K562 (cell line): Measurements from ENCODE around the gene TCF23. TPM values are rescaled to one million over a fixed set of nuclear protein-coding genes. Genes with fewer than 3 reads are reported as not detected.
A peak's percentile ranks its signal among the peaks of the same experiment; 100 is the strongest.

Experiments
- EGR1 ChIP-seq: fragments of 450-650 bp; conservative IDR thresholded peaks from 2 replicates; pipeline ENCODE4 v1.6.1; 2017; ENCODE audit warnings: mild to moderate bottlenecking
- EP400 ChIP-seq: fragments of 450-650 bp; IDR thresholded peaks from 2 replicates; pipeline ENCODE4 v1.6.1; 2017; ENCODE audit warnings: antibody characterized with exemption, mild to moderate bottlenecking, moderate library complexity
- ETV5 ChIP-seq: sonication (generic); formaldehyde crosslinking; IDR thresholded peaks from 2 replicates; pipeline ENCODE4 v1.4.0; 2020; ENCODE audit warnings: low read depth, mild to moderate bottlenecking, missing genetic modification reagents
- MIER1 ChIP-seq: fragments of 450-650 bp; IDR thresholded peaks from 2 replicates; pipeline ENCODE4 v1.6.1; 2016; ENCODE audit warnings: antibody characterized with exemption, mild to moderate bottlenecking, low read depth
- NCOR1 ChIP-seq: fragments of 450-650 bp; IDR thresholded peaks from 2 replicates; pipeline ENCODE4 v1.6.1; 2016; ENCODE audit warnings: mild to moderate bottlenecking, moderate library complexity
- NR2C1 ChIP-seq, 2 experiments: fragments of 450-650 bp; IDR thresholded peaks; 2 replicates each; pipeline ENCODE4 v1.6.1; 2017; ENCODE audit warnings: mild to moderate bottlenecking in 2 of 2, antibody characterized with exemption in 1 of 2, inconsistent platforms in 1 of 2, missing compliant biosample characterization in 1 of 2, missing genetic modification characterization in 1 of 2
- NR2C2 ChIP-seq, 2 experiments: fragments of 200-800 bp in 1 of 2; sonication (Bioruptor generic) in 1 of 2; sonication (generic) in 1 of 2; formaldehyde crosslinking in 1 of 2; IDR thresholded peaks; 2 replicates each; pipeline versions ENCODE4 v1.6.1 to v1.8.0; 2016 to 2022; ENCODE audit warnings: mild to moderate bottlenecking in 1 of 2, missing compliant biosample characterization in 1 of 2, missing genetic modification characterization in 1 of 2, missing genetic modification reagents in 1 of 2
- NR4A1 ChIP-seq, 2 experiments: fragments of 250-450 bp in 1 of 2; fragments of 450-650 bp in 1 of 2; sonication (Bioruptor Pico) in 1 of 2; IDR thresholded peaks; 2 replicates each; pipeline versions ENCODE4 v1.4.0 to v1.6.1; 2016 to 2020; ENCODE audit warnings: mild to moderate bottlenecking in 2 of 2, missing compliant biosample characterization in 1 of 2, missing genetic modification characterization in 1 of 2, moderate library complexity in 1 of 2
- PHB ChIP-seq: fragments of 250-450 bp; sonication (Bioruptor Pico); IDR thresholded peaks from 2 replicates; pipeline ENCODE4 v1.5.0; 2021
- POLR2G ChIP-seq: fragments of 200-400 bp; formaldehyde crosslinking; IDR thresholded peaks from 2 replicates; pipeline ENCODE4 v1.6.1; 2017; ENCODE audit warnings: low read depth, mild to moderate bottlenecking, antibody characterized with exemption, low read length, moderate library complexity
- polyA plus RNA-seq, 8 experiments: library from polyadenylated mRNA; depleted of rRNA in 4 of 8; stranded (reverse) in 5 of 8; unstranded in 3 of 8; fragments of >200 nt; fragmentation: Nextera tagmentation in 2 of 8; fragmentation: Illumina TruSeq in 1 of 8; extraction: Ambion mirVana in 2 of 8; extraction: Trizol in 1 of 8; gene quantifications; 2 replicates each; pipeline versions ENCODE4 v1.2.1 to v1.2.3, GENCODE V29; 2011 to 2014; ENCODE audit warnings: inconsistent platforms in 1 of 8, missing spikeins in 1 of 8
- total RNA-seq, 7 experiments: library from RNA; depleted of rRNA in 6 of 7; stranded (reverse); fragments of >200 nt in 6 of 7; fragmentation: Illumina TruSeq in 2 of 7; extraction: Trizol in 2 of 7; gene quantifications; 2 replicates each; pipeline versions ENCODE4 v1.2.1 to v1.2.3, GENCODE V29; 2011 to 2021; ENCODE audit warnings: low replicate concordance in 1 of 7
- TF ChIP-seq, protein P1 (sequence below), 2 experiments: fragments of 450-650 bp; formaldehyde crosslinking in 1 of 2; IDR thresholded peaks; 2 replicates each; pipeline versions ENCODE4 v1.4.0 to v1.6.1; 2014 to 2020; ENCODE audit warnings: mild to moderate bottlenecking in 2 of 2, borderline replicate concordance in 1 of 2, low read depth in 1 of 2
- TF ChIP-seq, protein P2 (sequence below): IDR thresholded peaks from 3 replicates; pipeline ENCODE4 v1.6.1; 2011; ENCODE audit warnings: borderline replicate concordance, mild to moderate bottlenecking; ENCODE audit not compliant: insufficient read length, insufficient read depth

The TCF23 gene
- total and polyA plus RNA-seq, 9 of the 15 experiments (the other 6 are each of a cell fraction or from before 2014, with no cell fraction given), result 0.07 TPM; not detected in 8

DNA sequence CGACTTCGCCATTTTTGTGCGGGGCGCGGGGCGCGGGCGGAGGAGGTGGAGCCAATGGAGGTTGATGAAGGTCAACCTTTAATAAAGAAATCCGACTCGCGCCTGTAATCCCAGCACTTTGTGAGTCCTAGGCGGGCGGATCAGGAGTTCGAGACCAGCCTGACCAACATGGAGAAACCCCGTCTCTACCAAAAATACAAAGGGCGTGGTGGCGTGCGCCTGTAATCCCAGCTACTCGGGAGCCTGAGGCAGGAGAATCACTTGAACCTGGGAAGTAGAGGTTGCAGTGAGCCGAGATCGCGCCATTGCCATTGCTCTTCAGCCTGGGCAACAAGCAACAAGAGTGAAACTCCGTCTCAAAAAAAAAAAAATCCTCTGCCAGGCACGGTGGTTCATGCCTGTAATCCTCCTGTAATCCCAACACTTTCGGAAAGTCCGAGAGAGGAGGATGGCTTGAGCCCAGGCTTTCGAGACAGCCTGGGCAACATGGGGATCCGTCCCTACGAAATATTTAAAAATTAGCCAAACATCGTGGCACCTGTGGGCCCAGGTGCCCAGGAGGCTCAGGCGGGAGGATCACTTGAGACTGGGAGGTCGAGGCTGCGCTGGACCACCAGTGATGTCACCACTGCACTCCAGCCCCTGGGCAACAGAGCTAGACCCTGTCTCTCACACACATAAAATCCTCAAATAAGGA is 13.9 kb upstream of the TCF23 start (continued):
- peak; percentile 56 for TF ChIP-seq NR2C1 (IDR thresholded peaks at IDR 0.05)
- peak; percentile 84 for TF ChIP-seq NR2C1 (tag; IDR thresholded peaks at IDR 0.05)
- 0 out of 2 replicates have a peak, but pooled peaks have one; percentile 35 for TF ChIP-seq ETV5 (CRISPR knock-in tag)
- TF ChIP-seq POLR2G, result peak; percentile 3; the same call in 1 of the 2 replicates
- TF ChIP-seq PHB (CRISPR knock-in tag), result no peak
- TF ChIP-seq, protein P1, sequence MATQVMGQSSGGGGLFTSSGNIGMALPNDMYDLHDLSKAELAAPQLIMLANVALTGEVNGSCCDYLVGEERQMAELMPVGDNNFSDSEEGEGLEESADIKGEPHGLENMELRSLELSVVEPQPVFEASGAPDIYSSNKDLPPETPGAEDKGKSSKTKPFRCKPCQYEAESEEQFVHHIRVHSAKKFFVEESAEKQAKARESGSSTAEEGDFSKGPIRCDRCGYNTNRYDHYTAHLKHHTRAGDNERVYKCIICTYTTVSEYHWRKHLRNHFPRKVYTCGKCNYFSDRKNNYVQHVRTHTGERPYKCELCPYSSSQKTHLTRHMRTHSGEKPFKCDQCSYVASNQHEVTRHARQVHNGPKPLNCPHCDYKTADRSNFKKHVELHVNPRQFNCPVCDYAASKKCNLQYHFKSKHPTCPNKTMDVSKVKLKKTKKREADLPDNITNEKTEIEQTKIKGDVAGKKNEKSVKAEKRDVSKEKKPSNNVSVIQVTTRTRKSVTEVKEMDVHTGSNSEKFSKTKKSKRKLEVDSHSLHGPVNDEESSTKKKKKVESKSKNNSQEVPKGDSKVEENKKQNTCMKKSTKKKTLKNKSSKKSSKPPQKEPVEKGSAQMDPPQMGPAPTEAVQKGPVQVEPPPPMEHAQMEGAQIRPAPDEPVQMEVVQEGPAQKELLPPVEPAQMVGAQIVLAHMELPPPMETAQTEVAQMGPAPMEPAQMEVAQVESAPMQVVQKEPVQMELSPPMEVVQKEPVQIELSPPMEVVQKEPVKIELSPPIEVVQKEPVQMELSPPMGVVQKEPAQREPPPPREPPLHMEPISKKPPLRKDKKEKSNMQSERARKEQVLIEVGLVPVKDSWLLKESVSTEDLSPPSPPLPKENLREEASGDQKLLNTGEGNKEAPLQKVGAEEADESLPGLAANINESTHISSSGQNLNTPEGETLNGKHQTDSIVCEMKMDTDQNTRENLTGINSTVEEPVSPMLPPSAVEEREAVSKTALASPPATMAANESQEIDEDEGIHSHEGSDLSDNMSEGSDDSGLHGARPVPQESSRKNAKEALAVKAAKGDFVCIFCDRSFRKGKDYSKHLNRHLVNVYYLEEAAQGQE (IDR thresholded peaks at IDR 0.05; ENCODE audit: borderline replicate concordance), result no peak
- TF ChIP-seq, protein P1 (CRISPR knock-in tag; IDR thresholded peaks at IDR 0.05; ENCODE audit: low read depth), result no peak
- 0 out of 2 replicates have a peak, but pooled peaks have one; percentile 26 for TF ChIP-seq EP400
- 0 out of 2 replicates have a peak, but pooled peaks have one; percentile 75 for TF ChIP-seq NCOR1
- TF ChIP-seq EGR1, result peak; percentile 89; the same call in 1 of the 2 replicates
- no peak for TF ChIP-seq NR2C2 (CRISPR knock-in tag; IDR thresholded peaks at IDR 0.05)
- TF ChIP-seq NR2C2 (tag; IDR thresholded peaks at IDR 0.05), result peak; percentile 94
- no peak for TF ChIP-seq NR4A1 (CRISPR knock-in tag; IDR thresholded peaks at IDR 0.05)
- TF ChIP-seq NR4A1 (tag; IDR thresholded peaks at IDR 0.05), result peak; percentile 39; the same call in 1 of the 2 replicates
- TF ChIP-seq, protein P2, sequence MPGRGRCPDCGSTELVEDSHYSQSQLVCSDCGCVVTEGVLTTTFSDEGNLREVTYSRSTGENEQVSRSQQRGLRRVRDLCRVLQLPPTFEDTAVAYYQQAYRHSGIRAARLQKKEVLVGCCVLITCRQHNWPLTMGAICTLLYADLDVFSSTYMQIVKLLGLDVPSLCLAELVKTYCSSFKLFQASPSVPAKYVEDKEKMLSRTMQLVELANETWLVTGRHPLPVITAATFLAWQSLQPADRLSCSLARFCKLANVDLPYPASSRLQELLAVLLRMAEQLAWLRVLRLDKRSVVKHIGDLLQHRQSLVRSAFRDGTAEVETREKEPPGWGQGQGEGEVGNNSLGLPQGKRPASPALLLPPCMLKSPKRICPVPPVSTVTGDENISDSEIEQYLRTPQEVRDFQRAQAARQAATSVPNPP, result no peak
- TF ChIP-seq MIER1, result peak; percentile 56; the same call in 1 of the 2 replicates
